Neural cell (in vitro differentiated cells): ENCODE data around the gene SIRT4. TPM values are rescaled to one million over a fixed set of nuclear protein-coding genes. Genes with fewer than 3 reads are reported as not detected.

Experiments used
- H2AFZ ChIP-seq: fragments of 200-600, 300-800 bp; sonication (generic), shearing (Covaris generic); 2 replicates; pipeline ENCODE4 v1.6.0; 2014; ENCODE audit warnings: low read depth, mild to moderate bottlenecking, antibody characterized with exemption, low read length, moderate library complexity
- H3F3A ChIP-seq: fragments of 200-600 bp; shearing (Covaris generic); 2 replicates; pipeline ENCODE4 v1.6.1; 2016; ENCODE audit warnings: mild to moderate bottlenecking, moderate library complexity, mixed read lengths, antibody characterized with exemption, low read length; ENCODE audit not compliant: insufficient read depth, poor library complexity, severe bottlenecking
- H3K27ac ChIP-seq: fragments of 200-600, 300-800 bp; sonication (generic), shearing (Covaris generic); 2 replicates; pipeline ENCODE4 v1.5.1; 2014; ENCODE audit warnings: mild to moderate bottlenecking, low read length, moderate library complexity
- H3K27me3 ChIP-seq: fragments of 300-800, 200-600 bp; sonication (generic), shearing (Covaris generic); 2 replicates; pipeline ENCODE4 v1.6.0; 2014; ENCODE audit warnings: mild to moderate bottlenecking, low read depth, low read length, moderate library complexity; ENCODE audit not compliant: insufficient read depth
- H3K36me3 ChIP-seq: fragments of 300-800, 200-600 bp; sonication (generic), shearing (Covaris generic); 2 replicates; pipeline ENCODE4 v1.5.1; 2014; ENCODE audit warnings: mild to moderate bottlenecking, antibody characterized with exemption, low read length, moderate library complexity; ENCODE audit not compliant: insufficient read depth
- H3K4me2 ChIP-seq: fragments of 300-800, 200-600 bp; sonication (generic), shearing (Covaris generic); 2 replicates; pipeline ENCODE4 v1.6.0; 2014; ENCODE audit warnings: mild to moderate bottlenecking, low read length
- H3K4me3 ChIP-seq: fragments of 300-800, 200-600 bp; sonication (generic), shearing (Covaris generic); 2 replicates; pipeline ENCODE4 v1.5.1; 2014; ENCODE audit warnings: mild to moderate bottlenecking, low read length, moderate library complexity
- H3K79me2 ChIP-seq: fragments of 200-600 bp; shearing (Covaris generic); replicated peaks from 2 replicates; pipeline ENCODE4 v1.6.0; 2014; ENCODE audit warnings: mild to moderate bottlenecking, low read length, moderate library complexity; ENCODE audit not compliant: insufficient read depth
- H3K9ac ChIP-seq: fragments of 300-800, 200-600 bp; sonication (generic), shearing (Covaris generic); 2 replicates; pipeline ENCODE4 v1.6.1; 2016; ENCODE audit warnings: mild to moderate bottlenecking, low read length, mixed read lengths
- H3K9me2 ChIP-seq: fragments of 200-600 bp; shearing (Covaris generic); 2 replicates; pipeline ENCODE4 v1.6.1; 2016; ENCODE audit warnings: mild to moderate bottlenecking, low read length, mixed read lengths; ENCODE audit not compliant: insufficient read depth
- H3K9me3 ChIP-seq: fragments of 200-600, 300-800 bp; sonication (generic), shearing (Covaris generic); 2 replicates; pipeline ENCODE4 v1.6.1; 2016; ENCODE audit warnings: mild to moderate bottlenecking, mixed run types, low read length, moderate library complexity, mixed read lengths
- H4K20me1 ChIP-seq: fragments of 200-600 bp; shearing (Covaris generic); 2 replicates; pipeline ENCODE4 v1.6.1; 2016; ENCODE audit warnings: mild to moderate bottlenecking, mixed run types; ENCODE audit not compliant: insufficient read depth
- CTCF ChIP-seq: fragments of 450-650 bp; IDR thresholded peaks from 2 replicates; pipeline ENCODE4 v1.5.1; 2014; ENCODE audit warnings: antibody characterized with exemption, mild to moderate bottlenecking, moderate library complexity; ENCODE audit not compliant: poor library complexity, severe bottlenecking
- EP300 ChIP-seq: fragments of 450-650 bp; conservative IDR thresholded peaks from 2 replicates; pipeline ENCODE4 v1.6.1; 2014; ENCODE audit warnings: antibody characterized with exemption, mild to moderate bottlenecking, moderate library complexity; ENCODE audit not compliant: poor library complexity, severe bottlenecking
- EZH2 ChIP-seq: fragments of 200-600, 300-800 bp; shearing (Covaris generic), sonication (generic); IDR thresholded peaks from 2 replicates; pipeline ENCODE4 v1.6.1; 2014; ENCODE audit warnings: antibody characterized with exemption, low read length, borderline replicate concordance, mild to moderate bottlenecking; ENCODE audit not compliant: insufficient read depth, poor library complexity, severe bottlenecking
- MXI1 ChIP-seq: fragments of 450-650 bp; conservative IDR thresholded peaks from 2 replicates; pipeline ENCODE4 v1.6.1; 2014; ENCODE audit warnings: antibody characterized with exemption, mild to moderate bottlenecking; ENCODE audit not compliant: poor library complexity, severe bottlenecking
- POLR2AphosphoS5 ChIP-seq: IDR thresholded peaks from 2 replicates; pipeline ENCODE4 v1.6.1; 2012
- RAD21 ChIP-seq: fragments of 450-650 bp; conservative IDR thresholded peaks from 2 replicates; pipeline ENCODE4 v1.6.1; 2014; ENCODE audit warnings: antibody characterized with exemption, mild to moderate bottlenecking, moderate library complexity
- REST ChIP-seq: IDR thresholded peaks from 2 replicates; pipeline ENCODE4 v1.6.1; 2012; ENCODE audit warnings: borderline replicate concordance
- SMC3 ChIP-seq: fragments of 450-650 bp; conservative IDR thresholded peaks from 2 replicates; pipeline ENCODE4 v1.6.1; 2014; ENCODE audit warnings: antibody characterized with exemption, mild to moderate bottlenecking, moderate library complexity; ENCODE audit not compliant: poor library complexity
- TAF1 ChIP-seq: IDR thresholded peaks from 2 replicates; pipeline ENCODE4 v1.6.1; 2012; ENCODE audit warnings: low read depth
- polyA plus RNA-seq: library from polyadenylated mRNA; depleted of rRNA; stranded (reverse); fragments of >200 nt; gene quantifications from 2 replicates; pipeline ENCODE4 v1.2.3, GENCODE V29; 2014

SIRT4 gene
- polyA plus RNA-seq, 1 donor from 2014 or later = 9.7 TPM

- Histone ChIP-seq H3K36me3 (no peaks in the 10 kb centered on the region), H3K27me3 (no peaks in the 10 kb centered on the region), H3K79me2 (no peaks in the 10 kb centered on the region), H3K9ac (no peak overlapping the region), H3F3A (no peaks in the 10 kb centered on the region), H3K4me2 (no peak overlapping the region), H3K9me3 (no peaks in the 10 kb centered on the region), H3K9me2 (no peaks in the 10 kb centered on the region), H3K4me3 (no peak overlapping the region), H4K20me1 (no peaks in the 10 kb centered on the region), H2AFZ (no peak overlapping the region), H3K27ac (no peak overlapping the region)
- TF ChIP-seq POLR2AphosphoS5 = no peak
- TF ChIP-seq REST = no peak
- no peak for TF ChIP-seq TAF1
- no peak for TF ChIP-seq CTCF
- no peak for TF ChIP-seq SMC3
- no peak for TF ChIP-seq EP300
- TF ChIP-seq EZH2 = no peak
- TF ChIP-seq MXI1 = no peak
- no peak for TF ChIP-seq RAD21
Measured at GRCh38 chr12:120332041-120332440, 29.9 kb downstream of the SIRT4 start.

- no peak for TF ChIP-seq RAD21
- TF ChIP-seq TAF1 = no peak
- no peak for TF ChIP-seq REST
- no peak for TF ChIP-seq MXI1
- no peak for TF ChIP-seq EZH2
- TF ChIP-seq POLR2AphosphoS5 = no peak
- TF ChIP-seq EP300 = no peak
- TF ChIP-seq SMC3 = no peak
- no peak for TF ChIP-seq CTCF
- Histone ChIP-seq H3K4me2 (no peak overlapping the region), H3K27ac (no peak overlapping the region), H3K9me2 (no peaks in the 10 kb centered on the region), H3K36me3 (no peaks in the 10 kb centered on the region), H2AFZ (no peak overlapping the region), H3K9me3 (no peaks in the 10 kb centered on the region), H4K20me1 (no peaks in the 10 kb centered on the region), H3K9ac (no peak overlapping the region), H3F3A (no peaks in the 10 kb centered on the region), H3K4me3 (no peak overlapping the region), H3K27me3 (no peaks in the 10 kb centered on the region), H3K79me2 (no peaks in the 10 kb centered on the region)
Measured at GRCh38 chr12:120332523-120332922, 30.4 kb downstream of the SIRT4 start.
